HG02970 (cell line): Measurements from ENCODE around the gene NRIP2.
A peak's percentile ranks its signal among the peaks of the same experiment; 100 is the strongest.

Experiments used
- ATAC-seq: cut with Tn5 transposase; IDR thresholded peaks from one replicate; pipeline ENCODE4 v1.9.1; 2021; ENCODE audit warnings: mild to moderate bottlenecking, moderate library complexity, moderate number of reproducible peaks; ENCODE audit not compliant: unreplicated experiment, low FRiP score

Gene NRIP2

DNA sequence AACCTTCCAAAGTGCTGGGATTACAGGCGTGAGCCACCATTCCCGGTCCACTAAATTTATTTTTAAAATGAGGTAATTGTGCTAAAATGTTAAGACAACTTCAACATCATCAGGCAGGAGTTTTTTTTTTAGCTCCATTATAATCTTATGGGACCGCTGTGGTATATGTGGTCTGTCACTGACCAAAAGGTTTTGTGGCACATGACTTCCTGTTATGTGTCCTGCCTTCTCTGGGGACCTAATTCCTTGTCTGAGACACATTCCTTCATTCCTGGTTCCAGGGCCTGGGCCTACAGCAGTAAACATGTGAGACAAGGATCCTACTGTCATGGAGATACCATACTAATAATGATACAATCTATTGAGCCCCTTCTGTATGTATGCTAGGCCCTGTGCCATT, 17.1 kb upstream of the NRIP2 start:
- ATAC-seq = no peak

DNA sequence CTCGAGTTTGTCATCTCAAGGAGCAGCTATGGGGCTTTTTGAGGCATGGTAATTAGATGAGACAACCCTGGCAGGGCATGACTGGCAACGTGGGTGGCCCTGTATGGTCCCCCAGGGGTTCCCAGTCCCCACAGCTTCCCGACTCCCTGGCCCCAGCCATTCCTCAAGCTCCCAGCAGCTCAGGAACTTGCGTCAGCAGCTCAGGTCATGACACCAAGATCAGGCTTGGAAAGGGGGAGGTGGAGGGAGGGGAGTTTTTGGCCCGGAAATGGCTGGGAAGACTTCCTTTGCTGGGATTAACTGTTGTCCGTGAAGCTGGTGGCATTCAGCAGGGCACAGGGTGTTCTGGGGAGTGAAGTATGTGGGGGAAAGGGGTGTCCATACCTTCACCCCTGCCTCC, 10.4 kb upstream of the NRIP2 start:
- ATAC-seq = no peak

DNA sequence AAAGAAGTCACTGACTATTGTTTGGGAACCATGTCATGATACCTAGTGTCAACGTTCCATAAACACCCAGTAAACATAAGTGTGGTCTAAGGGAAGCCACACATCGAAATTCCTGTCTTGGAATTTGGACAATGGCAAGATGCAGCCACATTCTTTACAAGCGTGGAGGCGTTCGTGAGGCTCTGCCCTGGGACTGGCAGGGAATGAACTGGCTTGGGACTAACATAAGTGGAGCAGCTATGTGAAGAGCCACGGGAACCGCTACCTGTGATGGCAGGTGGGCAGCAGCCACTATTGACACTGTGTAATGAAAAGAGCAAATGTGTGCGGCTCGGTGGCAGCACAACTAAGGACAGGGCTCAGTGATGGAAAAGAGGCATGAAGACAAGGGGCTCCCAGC, 10.0 kb upstream of the NRIP2 start:
- ATAC-seq = no peak

DNA sequence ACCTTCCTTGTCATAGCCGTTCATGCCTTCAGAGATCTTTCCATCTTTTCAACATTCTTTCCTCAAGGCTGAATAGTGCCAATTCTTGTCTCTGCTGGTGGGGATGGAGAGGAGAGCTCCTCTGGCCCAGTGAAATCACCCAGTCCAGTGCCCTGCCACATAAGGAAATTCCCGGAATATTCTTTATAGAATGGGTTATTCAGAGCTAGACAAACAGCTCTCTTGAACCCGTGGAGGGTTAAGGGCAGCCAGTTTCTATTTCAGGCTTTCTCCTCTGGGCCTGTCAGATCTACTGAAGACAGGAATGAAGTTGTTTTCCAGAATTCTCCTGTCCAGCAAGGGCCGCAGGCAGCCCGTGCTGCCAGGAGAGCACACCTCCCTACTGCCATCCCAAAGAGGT, 8.1 kb upstream of the NRIP2 start:
- ATAC-seq = no peak

DNA sequence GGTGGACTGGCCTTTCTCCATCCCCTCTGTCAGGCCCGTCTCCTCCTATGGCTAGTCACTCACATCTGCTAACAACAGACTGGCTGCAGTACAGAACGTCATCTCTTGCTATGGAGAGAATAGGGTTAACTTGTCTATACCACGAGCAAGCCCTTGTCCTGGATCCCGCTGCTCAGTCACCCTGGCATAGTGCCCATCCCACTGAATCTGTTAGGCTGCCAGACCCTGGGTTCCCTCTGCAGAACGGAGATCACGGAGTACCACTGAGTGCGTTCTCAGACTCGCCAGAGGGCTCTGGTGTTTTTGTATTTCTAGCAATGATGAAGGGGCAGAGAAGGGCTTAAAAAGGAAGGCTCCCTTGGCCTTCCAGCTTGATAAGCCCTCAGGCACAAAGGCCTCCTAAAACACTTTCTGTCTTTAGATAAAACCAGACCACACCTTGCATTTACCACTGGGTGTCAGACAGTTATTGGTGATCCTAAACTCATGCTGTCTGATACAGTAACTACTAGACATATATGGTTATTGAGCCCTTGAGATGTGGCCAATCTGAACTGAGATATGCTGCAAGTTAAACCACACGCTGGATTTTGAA, 6.3 kb upstream of the NRIP2 start:
- ATAC-seq = no peak

DNA sequence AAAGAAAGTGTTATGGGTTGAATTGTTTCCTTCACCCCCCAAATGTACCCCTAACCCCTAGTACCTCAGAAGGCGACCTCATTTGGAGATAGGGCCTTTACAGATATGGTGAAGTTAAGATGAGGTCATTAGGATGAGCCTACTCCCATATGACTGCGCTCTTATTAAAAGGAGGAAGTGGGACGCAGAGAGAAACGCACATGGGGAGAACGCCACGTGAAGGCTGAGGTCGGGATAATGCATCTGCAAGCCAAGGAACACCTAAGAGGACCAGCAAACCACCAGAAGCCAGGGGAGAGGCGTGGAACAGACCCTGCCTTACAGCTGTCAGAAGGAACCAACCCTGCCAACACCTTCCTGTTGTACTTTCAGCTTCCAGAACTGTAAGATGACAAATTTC, 1.7 kb upstream of the NRIP2 start:
- no peak for ATAC-seq

DNA sequence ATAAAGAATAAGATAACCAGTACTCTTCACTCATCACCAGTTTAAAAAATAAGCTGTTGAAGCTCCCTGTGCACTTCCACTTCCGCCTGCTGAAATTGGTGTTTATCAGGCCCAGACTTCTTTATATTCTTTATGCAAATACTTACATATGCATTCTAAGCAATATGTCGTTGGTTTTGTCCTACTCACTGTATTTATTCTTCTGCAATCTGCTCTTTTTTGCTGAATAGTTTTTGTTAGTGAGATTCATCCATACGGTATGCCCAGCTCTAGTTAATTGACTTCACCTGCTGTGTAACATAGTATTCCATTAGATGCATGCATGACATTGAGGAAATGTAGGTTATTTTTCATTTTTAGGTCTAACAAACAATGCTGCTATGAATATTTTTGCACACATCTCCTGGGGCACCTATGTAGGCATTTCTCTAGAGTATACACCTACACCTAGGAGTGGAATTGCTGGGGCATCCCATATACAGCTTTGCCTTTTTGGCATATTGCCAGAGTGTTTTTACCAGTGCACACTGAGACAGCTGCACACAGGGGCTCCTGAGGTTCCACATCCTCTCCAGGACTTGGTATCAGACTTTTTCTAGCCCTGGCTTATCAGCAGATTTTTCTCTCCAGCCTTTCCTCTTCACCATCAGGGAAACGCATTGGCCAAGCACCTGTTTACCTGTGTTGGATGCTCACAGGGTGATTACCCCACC, 1.0 kb upstream of the NRIP2 start:
- no peak for ATAC-seq

DNA sequence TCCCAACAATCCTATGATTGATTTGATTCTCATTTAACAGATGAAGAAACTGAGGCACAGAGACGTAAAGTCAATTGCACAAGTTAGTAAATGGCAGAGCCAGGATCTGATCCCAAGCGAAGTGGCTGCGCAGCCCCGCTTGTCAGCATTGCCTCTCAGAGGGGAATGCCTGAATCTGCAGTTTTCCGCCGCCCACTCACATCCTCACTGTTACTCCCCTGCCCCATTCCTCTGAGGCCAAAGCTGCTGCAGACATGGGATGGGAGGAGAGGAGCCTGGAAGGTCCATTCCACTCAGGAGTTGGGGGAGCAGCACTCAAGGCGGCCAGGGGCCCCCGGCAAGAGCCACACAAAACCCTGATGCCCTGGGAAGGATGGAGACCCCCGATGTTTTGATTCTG, 1.0 kb downstream of the NRIP2 start:
- ATAC-seq = no peak

DNA sequence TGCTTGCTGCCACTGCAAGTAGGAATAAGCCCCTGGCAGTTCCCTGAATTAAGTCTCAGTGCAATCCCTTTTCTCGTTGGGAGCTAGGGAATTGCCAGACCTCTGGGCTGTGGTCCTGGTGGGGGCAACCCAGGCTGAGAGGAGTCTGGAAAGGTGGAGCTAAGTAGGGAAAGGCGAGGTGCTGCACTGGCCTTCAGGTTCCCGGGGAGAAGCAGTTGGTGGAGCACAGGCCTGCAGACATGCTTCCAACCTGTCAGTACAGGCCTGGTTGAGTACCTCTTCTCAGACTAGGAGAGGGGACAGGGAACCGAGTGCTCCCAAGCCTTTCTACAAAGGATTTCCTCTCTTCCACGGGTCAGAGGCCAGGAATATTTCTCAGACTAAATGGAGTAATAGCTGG, 1.5 kb downstream of the NRIP2 start:
- no peak for ATAC-seq

DNA sequence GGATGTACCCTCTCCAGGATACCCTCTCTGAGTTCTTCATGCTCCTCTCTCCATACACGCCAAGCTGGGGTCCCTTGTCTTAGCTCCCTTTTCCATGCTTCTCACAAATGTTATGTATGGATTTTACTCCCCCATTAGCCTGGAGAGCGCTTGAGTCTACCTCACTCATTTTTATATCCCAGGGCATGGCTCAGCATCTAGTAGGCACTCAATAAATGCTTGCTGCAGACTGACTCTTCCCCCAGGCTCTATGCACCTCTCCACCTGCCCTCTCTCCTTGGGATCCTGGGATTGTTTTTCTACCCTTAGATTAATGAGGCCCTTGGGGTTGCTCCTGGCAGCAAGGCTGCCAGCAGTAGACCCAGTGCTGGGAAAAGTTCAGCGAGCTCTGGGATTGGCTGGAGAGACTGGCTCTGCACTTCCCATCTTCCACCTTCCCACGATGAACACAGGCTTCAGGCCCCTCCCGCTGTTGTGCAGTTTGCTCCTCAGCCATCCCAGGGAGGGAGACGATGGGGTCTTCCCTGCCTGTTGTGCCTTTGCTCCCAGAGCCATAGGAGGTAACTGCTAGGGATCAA, 2.2 kb downstream of the NRIP2 start:
- ATAC-seq = no peak

DNA sequence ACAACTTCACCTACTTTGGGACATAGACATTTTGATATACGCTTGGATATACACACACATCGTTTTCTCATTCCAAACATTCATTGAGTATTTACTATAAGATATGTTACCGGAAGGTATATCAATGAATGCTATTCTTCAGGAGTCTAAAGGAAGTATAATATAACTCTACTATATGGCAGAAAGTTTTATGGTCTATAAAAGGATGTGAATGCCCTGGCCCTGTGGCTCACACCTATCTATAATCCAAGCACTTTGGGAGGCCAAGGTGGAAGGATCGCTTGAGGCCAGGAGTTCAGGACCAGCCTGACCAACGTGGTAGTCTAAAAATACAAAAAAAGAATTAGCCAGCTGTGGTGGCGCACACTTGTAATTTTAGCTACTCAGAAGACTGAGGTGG, 5.6 kb downstream of the NRIP2 start:
- no peak for ATAC-seq

DNA sequence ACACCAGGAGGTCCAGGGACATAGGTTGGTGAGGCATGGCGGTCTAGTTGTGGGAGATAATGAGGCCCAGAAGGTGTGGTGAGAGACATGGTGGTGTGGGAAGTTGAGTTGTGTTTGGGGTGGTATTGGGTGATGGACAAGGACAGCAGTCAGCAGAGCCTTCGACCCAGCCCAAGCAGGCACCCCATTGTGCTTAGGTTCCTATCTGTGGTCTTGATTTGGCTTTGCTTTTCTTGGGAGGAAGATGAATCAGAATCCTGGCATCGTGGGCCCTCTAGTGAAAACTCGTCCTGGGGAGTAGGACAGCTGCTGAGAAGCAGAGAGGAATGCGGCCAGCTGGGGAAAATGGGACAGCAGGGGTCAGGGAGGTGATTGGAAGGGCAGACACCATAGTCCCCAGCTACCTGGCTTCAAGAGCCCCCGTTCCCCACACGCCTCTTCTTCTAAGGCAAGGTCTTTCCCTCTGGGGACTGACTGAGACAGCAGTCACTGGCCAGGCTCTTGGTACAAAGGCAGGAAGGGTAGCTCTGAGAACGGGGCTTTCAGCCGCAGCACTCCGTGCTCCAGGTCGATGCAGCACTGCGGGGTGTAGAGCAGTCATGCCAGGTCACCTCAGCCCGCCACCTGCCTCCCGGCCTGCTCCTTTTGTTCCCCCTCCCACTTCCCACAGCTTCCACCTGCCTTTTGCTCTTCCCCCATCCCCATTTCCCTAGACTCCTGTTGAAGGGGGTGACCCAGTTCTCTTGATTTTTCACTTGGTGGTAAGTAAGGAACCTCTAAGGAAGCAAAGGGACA, 7.9 kb downstream of the NRIP2 start:
- no peak for ATAC-seq

DNA sequence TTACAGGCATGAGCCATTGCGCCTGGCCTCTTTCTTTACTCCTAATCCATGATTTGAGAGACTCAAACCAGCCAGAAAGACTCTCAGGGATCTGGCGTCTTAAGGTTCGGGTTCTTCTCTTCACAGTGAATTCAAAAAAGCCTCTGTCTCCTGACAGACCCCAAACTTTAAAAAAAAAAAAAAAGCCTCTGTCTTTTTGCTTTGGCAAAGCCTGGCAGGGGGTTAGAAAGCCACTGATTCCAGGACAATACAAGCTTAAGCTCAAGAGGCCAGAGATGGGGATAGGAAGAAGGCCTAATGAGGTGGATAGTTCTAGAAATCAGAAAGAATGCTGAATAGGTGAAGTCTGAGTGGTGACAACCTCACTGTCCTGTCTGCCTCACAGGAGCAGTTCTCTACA, 8.8 kb downstream of the NRIP2 start:
- no peak for ATAC-seq

DNA sequence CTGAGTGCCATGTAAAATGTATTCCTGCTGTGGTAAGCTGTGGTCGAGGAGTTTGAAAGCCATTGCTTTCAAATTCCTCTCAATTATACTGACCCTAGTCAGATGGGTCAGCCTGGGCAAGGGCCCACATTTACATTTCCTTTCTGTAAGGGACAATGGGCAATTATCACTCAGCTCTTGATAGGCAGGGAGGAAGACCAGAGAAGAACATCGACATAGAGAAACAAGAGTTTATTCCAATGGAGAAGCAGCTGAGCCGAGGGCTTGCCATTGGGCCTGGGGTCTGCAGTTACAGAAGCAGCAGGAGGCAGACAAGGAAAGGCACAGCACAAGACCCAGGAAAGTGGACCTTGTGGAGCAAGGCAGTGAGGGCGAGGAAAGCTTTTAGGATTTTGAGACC, 9.7 kb downstream of the NRIP2 start:
- no peak for ATAC-seq

DNA sequence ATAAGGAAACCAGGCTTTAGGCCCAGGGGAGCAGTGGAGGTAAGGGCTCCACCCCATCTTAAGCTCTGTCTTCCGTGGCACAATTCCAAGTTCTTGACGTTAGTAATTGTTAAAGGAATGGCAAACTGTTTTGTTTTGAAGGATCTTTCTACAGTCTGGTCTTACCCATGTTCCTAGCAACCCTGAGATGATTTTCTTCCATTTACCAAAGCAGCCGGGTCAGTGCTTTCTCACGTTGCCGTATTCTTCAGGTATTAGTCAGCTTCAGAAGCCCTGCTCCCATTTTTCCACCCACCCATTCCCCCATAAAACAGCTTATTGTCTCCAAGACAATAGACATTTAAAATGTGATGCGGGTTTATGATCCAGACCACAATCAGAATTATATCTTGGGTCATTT, 10.3 kb downstream of the NRIP2 start:
- no peak for ATAC-seq

DNA sequence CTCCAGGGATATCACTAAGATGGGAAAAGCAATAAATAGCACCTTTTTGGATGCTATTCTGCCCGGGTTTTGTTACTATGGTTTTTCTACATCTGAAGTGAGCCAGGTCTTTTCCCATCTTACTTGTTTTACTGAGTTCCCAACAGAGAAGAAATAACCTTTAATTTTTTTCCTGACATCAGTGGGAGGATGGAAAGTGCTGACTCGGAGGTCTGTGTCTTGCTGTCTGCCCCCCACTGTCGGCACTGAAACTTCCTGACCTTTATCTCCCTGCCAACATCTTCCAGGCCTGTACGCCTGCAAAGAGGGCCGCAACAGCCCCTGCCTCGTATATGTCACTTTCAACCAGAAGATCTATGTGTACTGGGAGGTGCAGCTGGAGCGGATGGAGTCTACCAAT, 11.4 kb downstream of the NRIP2 start:
- no peak for ATAC-seq

DNA sequence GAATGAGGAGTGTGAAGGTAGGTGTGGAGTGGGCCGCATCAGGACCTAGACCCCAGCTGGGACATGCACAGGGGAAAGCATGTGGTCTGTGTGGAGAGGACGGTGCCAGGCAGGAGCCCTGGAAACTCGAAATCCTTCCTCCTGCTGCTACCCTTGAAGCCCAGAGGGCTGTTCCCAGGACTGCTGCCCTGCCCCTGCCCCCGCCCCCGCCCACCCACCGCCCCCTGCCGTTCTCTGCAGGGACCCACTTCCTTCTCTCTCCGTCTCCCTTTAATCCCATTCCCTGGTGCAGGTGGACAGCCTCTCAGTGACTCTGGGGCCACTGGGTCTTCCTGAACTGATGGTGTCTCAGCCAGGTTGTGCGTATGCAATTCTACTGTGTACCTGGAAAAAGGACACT, 14.4 kb downstream of the NRIP2 start:
- ATAC-seq = no peak

DNA sequence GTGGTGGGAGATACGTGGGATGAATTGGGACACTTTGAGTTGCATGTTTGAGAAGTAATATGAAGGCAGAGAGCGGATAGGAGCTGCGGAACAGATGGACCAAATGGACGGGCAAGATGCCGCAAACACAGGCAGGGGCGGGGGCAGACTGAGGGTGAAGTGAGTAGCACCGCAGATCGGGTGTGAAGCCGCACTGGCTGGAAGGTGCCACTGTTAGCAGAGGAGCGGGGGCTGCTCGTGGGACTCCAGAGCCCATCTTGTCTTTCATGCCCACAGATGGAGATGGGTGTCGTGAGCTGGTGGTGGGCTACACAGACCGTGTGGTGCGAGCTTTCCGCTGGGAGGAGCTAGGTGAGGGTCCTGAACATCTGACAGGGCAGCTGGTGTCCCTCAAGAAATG, 15.0 kb downstream of the NRIP2 start:
- ATAC-seq = no peak

DNA sequence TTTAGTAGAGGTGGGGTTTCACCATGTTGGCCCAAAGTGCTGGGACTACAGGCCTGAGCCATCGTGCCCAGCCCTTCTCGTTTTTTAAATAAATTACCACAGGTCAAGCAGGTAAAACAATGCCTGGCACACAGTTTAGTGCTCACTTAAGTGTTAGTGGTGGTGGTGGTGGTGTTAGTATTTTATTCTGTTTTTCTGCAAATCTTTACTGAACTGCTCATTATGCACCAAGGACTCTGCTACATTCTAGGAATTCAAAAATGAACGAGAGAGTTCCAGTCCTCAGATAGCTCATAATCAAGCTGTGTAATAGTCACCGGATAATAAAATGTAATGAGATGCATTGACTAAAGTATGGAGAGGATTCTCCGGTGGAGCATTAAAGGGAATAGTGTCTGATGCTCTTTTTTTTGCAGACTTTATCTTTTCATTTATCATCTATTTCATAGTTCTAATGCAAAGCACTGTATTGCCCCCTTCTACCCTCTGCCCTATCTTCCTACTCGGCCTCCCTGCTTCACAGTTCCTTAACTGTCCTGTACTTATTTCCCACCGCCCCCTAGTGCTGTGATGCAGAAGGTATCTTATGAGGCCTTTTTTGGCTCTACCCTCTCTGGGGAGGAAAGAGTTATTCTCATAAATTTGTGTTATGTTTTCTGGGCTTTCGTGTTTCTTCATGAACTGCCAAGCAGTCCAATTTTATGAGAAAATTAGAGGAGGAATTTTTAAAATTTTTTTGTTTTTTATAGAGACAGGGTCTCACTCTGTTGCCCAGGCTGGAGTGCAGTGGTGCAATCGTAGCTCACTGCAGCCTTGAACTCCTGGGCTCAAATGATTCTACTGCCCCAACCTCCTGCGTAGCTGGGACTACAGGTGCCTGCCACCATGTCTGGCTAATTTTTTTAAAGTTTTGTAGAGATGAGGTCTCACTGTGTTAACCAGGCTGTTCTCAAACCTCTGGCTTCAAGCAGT, 21.3 kb downstream of the NRIP2 start:
- peak; percentile 2 for ATAC-seq
